Right cardiac atrium (tissue), 5 donors: Measurements from ENCODE around the gene SLC3A2. TPM values are rescaled to one million over a fixed set of nuclear protein-coding genes. Genes with fewer than 3 reads are reported as not detected.

Experiments used
- ATAC-seq, 2 donors: fragments of 200-7000 bp; cut with Tn5 transposase; one replicate each; pipeline versions ENCODE4 v1.8.0 to v1.9.1; 2020; ENCODE audit warnings: moderate library complexity in 2 of 2, mild to moderate bottlenecking in 1 of 2
- DNase-seq, 3 donors: peaks; one replicate each; pipeline ENCODE4 v3.0.0-alpha.2; 2020
- H3K27ac ChIP-seq: one replicate; pipeline ENCODE4 v1.5.1; 2013; ENCODE audit warnings: mild to moderate bottlenecking, low read length, control low read depth, moderate library complexity
- H3K27me3 ChIP-seq: one replicate; pipeline ENCODE4 v1.6.1; 2013; ENCODE audit not compliant: control insufficient read depth, insufficient read depth
- H3K4me1 ChIP-seq: one replicate; pipeline ENCODE4 v1.6.1; 2013; ENCODE audit warnings: low read length; ENCODE audit not compliant: control insufficient read depth, insufficient read depth
- H3K4me3 ChIP-seq: one replicate; pipeline ENCODE4 v1.5.1; 2013; ENCODE audit warnings: low read length, control low read depth
- H3K9me3 ChIP-seq: one replicate; pipeline ENCODE4 v1.6.1; 2013; ENCODE audit warnings: low read length; ENCODE audit not compliant: control insufficient read depth
- WGBS: extraction: QIAGEN DNeasy Blood & Tissue Kit; methylation state at CpG from one replicate; pipeline ENCODE4 v1.1.7; 2013; 5-methylcytosine and 5-hydroxymethylcytosine counted together
- intact Hi-C, 4 donors: fragments of 100-400 bp; cut with DNase I; formaldehyde crosslinking; loops; one replicate each; pipeline versions ENCODE4 v1.11.0 to v1.14.0; 2022 to 2023
- polyA plus RNA-seq: library from polyadenylated mRNA; stranded (reverse); fragments of 200-250 nt; gene quantifications from one replicate; pipeline ENCODE4 v1.2.3, GENCODE V29; 2013
- total RNA-seq, 4 donors: library from RNA; stranded (reverse); fragmentation: NEBNext Ultra II Directional; extraction: Animal tissue kit (Norgen Biotek cat#: 25700); gene quantifications; one replicate each; pipeline ENCODE4 v1.2.1, GENCODE V29; 2021
- donor health status: healthy with polysubstance abuse.
- donor health status: DM: no; HTN: yes; CAD: no.
- donor health status: DM: no; HTN: no; CAD: no.
- donor health status: DM: no; HTN: yes; CAD: no; lungs with severe emphysema.
- donor health status: DM: yes; HTN: yes; CAD: no.

Gene SLC3A2
- total and polyA plus RNA-seq, 5 donors: 28.1 to 64.1 (median 40.2) TPM

DNA sequence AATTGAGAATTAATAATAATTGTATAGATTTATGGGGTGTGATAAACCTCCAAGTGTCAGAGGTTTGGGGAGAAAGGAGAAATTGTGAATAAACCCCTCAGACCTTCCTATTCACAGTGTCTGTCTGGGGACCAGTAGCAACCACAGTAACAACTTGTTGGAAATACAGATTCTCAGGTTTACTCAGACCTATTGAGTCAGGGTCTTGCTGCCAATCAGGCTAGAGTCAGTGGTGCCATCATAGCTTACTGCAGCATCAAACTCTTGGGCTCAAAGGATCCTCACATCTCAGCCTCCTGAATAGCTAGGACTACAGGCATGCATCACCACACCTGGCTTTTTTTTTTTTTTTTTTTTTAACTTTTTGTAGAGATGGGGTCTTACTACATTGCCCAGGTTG is 17.3 kb downstream of the SLC3A2 start:
- intact Hi-C loops: no loop called here
- no peak for ATAC-seq

DNA sequence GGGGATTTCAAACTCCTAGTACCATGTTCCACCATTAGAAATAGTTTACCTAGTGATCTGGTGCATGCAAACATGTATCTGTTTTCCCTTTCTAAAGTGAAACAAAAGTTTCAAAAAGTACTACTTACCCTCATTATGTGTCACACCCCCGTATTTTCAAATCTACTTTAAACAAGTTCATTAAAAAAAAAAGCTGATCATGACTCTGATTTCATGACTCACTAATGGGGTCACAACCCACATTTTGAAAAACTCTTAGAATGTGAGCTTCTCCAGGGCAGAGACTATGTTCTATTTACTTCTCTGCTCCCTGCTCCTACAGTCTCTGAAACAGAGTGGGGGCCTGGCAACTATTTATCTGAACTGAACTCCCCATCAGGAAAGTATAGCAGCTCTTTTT is 22.2 kb downstream of the SLC3A2 start:
- Histone ChIP-seq H3K27me3 (no peaks in the 10 kb centered on the region), H3K27ac (no peak overlapping the region), H3K4me1 (no peaks in the 10 kb centered on the region), H3K4me3 (no peak overlapping the region), H3K9me3 (no peaks in the 10 kb centered on the region)
- 49% methylated on average over 1 of the region's 1 CpG for WGBS
- intact Hi-C loops: no loop called here
- no peak for ATAC-seq
- DNase-seq: no peak

More for the DNA sequence above, 17.3 kb downstream of the SLC3A2 start:
- Histone ChIP-seq H3K27me3 (no peaks in the 10 kb centered on the region), H3K27ac (no peak overlapping the region), H3K4me3 (no peak overlapping the region), H3K9me3 (no peaks in the 10 kb centered on the region), H3K4me1 (no peaks in the 10 kb centered on the region)
- no peak for DNase-seq

DNA sequence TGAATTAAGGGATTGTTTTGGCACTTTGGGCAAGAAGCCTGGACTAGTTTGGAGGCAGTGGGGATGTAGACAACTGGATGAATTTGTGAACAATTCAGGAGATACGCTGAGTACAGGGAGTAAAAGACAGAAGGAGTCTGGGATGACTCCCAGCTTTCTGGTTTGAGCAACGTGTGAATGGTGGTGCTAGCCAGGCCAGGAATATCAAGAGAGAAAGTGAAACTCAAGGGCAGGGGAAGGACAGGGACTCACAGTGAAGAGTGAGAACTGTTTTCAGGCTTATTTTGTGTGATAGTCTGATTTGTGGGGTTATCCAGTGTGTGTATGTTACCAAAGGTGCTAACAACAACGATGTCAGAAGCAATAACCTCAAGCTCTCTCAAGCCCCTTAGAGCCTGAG is 24.6 kb downstream of the SLC3A2 start:
- Histone ChIP-seq H3K27me3 (no peaks in the 10 kb centered on the region), H3K9me3 (no peaks in the 10 kb centered on the region), H3K27ac (peak overlapping the region; percentile 43), H3K4me1 (no peaks in the 10 kb centered on the region), H3K4me3 (no peak overlapping the region)
- peak; percentile 34 to 59 for ATAC-seq
- no peak for DNase-seq
- intact Hi-C loops: no loop called here
- WGBS: 22% methylated on average over 3 of the region's 3 CpGs

DNA sequence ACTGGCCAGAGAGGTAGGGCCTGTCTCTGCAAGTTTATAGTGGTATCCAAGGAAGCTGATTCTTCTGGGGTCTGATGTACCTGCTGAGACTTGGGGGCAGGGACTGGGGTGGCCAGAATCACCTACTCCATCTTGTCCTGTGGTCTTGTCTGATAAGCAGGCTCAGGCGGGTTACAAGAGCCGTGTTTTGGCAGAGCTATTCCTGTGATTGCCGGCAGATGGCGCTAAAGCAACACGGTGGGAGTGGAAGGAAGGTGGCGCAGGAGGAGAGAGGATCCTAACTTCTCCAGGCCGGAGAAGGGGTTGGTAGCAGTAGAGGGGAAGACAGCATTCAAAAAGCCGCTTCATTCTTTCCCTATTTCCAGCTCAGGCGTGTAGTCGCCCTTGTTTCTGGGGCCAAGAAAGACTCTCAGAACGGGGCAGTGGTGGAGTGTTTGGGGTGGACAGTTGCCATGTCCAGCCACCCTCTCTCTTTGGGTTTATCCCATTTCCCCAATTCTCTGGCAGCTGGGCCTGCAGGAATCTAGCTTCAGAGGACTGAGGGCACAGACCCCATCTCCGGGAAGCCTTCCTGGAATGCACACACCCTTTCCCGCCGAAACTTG is 25.3 kb downstream of the SLC3A2 start:
- peak overlapping the region; percentile 43 for H3K27ac ChIP-seq
- ATAC-seq (peak; percentile 74 to 77), DNase-seq (peak; percentile 71 to 89 (median 88))
- intact Hi-C loops: loop anchor here in 3 of 4 donors (1.0 to 2.0 kb wide), 3 partner anchors 117 to 119 kb away; no protein-coding TSS in a partner anchor
- WGBS: 16% methylated on average over 14 of the region's 14 CpGs
- no peaks in the 10 kb centered on the region for H3K4me1 ChIP-seq
- no peaks in the 10 kb centered on the region for H3K27me3 ChIP-seq
- no peaks in the 10 kb centered on the region for H3K9me3 ChIP-seq
- no peak overlapping the region for H3K4me3 ChIP-seq

DNA sequence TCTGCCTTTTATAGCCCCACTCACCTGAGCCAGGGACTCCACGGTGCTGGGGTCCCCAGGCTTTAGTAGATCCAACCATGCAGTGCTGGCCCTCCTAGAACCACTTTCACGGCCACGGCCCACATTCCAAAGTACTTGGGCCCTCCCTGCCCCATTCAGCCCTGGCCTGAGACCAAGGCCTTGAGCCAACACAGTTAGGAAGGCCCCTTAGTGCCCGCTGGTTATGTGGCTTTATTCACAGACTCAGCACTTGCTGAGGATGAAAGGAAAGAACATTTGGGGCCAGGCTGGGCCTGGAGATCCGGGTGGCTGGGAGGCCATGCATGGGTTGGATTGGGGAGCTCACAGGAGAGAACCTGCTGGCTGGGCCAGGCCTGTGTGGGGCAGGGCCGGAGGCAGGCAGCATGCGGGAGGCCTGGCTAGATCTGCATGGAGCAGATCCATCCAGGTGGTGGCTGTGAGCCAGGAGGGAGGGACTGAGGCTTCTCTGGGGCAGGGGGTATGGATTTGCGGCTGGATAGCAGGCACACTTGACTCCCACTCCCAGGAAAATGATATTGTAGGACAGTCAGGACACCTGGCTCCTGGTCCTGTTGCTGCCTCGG is 27.9 kb downstream of the SLC3A2 start:
- no peaks in the 10 kb centered on the region for H3K4me1 ChIP-seq
- WGBS: 62% methylated on average over 9 of the region's 9 CpGs
- no peak overlapping the region for H3K4me3 ChIP-seq
- no peak overlapping the region for H3K27ac ChIP-seq
- DNase-seq: no peak
- H3K27me3 ChIP-seq: no peaks in the 10 kb centered on the region
- ATAC-seq: peak in 1 of 2 donors; percentile 3
- H3K9me3 ChIP-seq: no peaks in the 10 kb centered on the region
- intact Hi-C loops: loop anchor here in 1 of 4 donors (2.0 kb wide), 1 partner anchor 116 kb away; no protein-coding TSS in a partner anchor

DNA sequence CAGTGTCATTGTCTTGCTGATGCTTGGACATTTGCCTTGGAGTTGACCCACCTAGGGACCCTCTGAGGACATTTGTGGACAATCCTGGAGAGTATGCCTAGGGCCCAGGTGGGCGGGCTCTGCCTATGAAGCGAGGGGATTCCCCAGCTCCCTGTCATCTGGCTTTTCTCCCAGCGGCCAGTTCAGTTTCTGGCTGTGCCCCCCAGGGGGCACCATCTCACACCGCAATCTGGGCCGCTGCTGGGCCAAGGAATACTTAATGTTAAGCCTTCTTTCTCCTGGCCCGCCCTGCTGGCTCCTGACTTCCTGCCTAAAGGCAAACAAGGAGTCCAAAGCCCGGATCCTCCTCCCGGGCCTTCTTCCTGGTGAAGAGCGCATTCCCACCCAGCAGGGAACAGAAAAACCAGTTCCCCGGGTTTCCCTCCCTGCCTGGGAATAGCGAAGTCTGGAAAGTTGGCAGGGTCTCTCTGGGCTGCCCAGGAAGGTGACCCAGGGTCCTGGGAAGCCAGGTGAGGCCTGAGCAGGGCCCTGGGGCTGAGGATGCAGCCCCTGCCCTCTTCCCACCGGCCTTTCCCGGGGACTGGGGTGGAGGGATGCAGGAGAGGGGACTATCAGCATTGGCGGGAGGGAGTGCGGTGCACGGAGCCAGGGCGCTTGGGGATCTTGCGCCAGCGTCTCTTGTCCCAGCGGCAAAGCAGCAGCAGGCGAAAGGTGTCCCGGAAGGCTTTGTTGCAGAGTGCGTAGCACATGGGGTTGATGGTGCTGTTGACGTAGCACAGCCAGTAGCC is 28.6 kb downstream of the SLC3A2 start:
- Histone ChIP-seq H3K27me3 (no peaks in the 10 kb centered on the region), H3K4me1 (no peaks in the 10 kb centered on the region), H3K9me3 (no peaks in the 10 kb centered on the region), H3K4me3 (no peak overlapping the region), H3K27ac (peak overlapping the region; percentile 15)
- peak; percentile 79 to 89 (median 87) for DNase-seq
- intact Hi-C loops: loop anchor here in 1 of 4 donors (2.0 kb wide), 1 partner anchor 116 kb away; no protein-coding TSS in a partner anchor
- peak; percentile 58 to 86 for ATAC-seq
- 46% methylated on average over 24 of the region's 24 CpGs for WGBS

DNA sequence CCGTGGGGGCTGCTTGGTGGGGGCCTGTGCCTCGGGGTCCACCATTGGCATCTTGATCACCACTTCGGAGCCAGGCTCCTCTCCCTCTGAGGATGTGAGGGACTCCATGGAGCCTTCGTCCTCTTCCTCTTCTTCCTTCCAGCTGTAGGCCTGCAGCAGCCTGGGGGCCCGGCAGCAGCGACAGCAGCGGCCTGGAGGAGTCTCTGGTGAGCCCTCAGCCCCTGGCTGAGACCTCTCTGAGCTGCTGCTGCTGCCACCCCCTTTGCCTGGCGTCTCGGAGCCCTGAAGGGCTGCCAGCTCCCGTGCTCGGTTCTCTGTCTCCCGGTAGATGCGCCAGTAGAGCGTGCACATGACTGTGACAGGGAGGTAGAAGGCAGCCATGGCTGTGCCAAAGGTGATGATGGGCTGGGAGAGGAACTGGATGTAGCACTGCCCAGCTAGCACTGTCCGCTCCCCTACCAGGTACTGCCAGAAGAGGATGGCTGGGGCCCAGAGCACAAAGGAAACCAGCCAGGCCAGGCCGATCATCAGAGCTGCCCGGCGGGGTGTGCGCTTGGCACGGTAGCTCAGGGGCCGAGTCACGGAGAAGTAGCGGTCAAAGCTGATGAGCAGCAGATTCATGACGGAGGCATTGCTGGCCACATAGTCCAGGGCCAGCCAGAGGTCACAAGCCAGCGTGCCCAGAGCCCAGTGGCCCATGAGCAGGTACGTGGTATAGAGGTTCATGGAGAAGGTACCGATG is 29.6 kb downstream of the SLC3A2 start:
- no peak for DNase-seq
- intact Hi-C loops: no loop called here
- no peak for ATAC-seq
- no peaks in the 10 kb centered on the region for H3K4me1 ChIP-seq
- no peak overlapping the region for H3K4me3 ChIP-seq
- no peak overlapping the region for H3K27ac ChIP-seq
- 97% methylated on average over 27 of the region's 27 CpGs for WGBS
- no peaks in the 10 kb centered on the region for H3K27me3 ChIP-seq
- no peaks in the 10 kb centered on the region for H3K9me3 ChIP-seq

DNA sequence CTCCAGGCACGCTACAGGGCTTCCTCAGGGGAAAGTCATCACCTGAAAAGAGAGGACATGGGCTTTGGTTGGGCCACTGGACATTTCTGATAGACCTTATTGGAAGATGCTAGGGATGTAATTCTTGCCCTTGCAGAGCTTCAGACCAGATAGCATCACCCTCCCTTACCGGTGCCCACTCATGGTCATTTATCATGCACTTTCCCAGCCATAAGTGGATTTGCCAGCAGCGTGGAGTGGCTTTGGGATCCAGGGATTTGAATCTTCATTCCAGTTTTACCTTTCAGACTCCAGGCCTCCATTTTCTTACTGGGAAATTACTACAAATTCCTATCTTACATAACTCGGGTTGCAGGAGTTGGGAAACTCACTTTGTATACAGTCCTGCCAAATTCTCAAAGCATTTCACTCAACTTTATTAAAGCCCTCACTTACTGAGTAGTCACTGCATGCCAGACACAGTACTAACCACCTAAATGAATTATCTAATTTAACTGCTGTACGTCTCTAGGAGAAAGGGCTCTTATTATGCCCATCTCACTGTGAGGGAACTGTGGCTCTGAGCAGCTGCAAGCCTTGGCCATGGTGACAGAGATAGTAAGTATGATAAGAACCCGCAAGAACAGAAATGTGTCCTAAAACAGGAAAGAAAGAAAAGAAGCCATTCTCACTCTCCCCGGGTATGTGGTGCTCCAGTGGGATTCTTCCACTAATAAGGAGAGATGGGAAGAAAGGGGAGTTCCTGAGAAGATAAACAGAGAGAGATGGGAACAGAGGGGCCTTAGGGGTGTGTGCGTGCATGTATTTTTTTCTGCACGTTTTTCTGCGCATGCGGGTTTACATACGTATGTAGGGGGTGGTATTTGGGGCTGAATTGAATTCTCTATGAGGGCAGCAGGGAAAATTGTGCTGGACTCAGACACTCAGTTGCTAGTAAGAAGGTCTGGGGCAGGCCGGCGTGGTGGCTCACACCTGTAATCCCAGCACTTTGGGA is 30.7 kb downstream of the SLC3A2 start:
- intact Hi-C loops: no loop called here
- 84% methylated on average over 14 of the region's 14 CpGs for WGBS

DNA sequence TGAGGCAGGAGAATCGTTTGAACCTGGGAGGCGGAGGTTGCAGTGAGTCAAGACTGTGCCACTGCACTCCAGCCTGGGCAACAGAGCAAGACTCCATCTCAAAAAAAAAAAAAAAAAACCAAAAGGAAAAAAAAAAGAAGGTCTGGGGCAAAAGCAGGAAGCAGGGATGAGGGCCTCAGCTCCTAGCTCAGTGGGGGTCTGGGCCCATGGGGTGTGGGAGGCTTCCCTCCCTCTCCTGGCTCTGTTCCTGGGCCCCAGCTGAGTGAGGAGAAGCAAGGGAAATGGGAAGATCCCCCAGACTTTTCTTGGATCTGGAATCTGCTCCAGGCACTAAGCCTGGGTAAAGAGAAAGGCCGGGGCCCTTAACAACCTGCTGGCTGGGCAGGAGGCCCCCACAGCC is 31.6 kb downstream of the SLC3A2 start:
- 91% methylated on average over 3 of the region's 3 CpGs for WGBS
- Histone ChIP-seq H3K9me3 (no peaks in the 10 kb centered on the region), H3K4me3 (no peak overlapping the region), H3K27ac (no peak overlapping the region), H3K27me3 (no peaks in the 10 kb centered on the region), H3K4me1 (no peaks in the 10 kb centered on the region)
- intact Hi-C loops: no loop called here
- ATAC-seq (no peak), DNase-seq (no peak)

More for the DNA sequence above, 30.7 kb downstream of the SLC3A2 start:
- Histone ChIP-seq H3K27ac (no peak overlapping the region), H3K4me1 (no peaks in the 10 kb centered on the region), H3K9me3 (no peaks in the 10 kb centered on the region), H3K4me3 (no peak overlapping the region), H3K27me3 (no peaks in the 10 kb centered on the region)
- ATAC-seq (no peak), DNase-seq (no peak)

DNA sequence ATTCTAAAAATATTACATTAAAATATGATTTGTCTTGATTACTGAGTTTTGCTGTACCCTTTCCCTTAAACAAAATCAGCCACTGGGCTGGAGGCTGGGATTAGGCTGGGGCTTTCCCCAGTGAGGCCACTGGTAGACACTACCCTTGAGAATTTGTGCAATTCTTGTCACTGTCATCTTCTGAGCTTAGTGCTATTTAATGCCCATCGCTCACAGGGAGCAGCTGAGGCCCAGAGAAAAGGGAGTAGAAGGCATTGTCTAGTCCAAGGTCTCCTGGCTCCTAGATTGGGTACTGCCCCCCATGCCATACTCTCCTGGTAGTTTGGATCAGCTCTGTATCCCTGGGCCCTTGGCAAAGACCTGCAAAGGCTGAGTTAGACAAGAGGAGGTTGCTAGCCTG is 33.7 kb downstream of the SLC3A2 start:
- WGBS: 92% methylated on average over 1 of the region's 1 CpG
- intact Hi-C loops: no loop called here
- Histone ChIP-seq H3K4me3 (no peak overlapping the region), H3K27ac (no peak overlapping the region), H3K4me1 (no peaks in the 10 kb centered on the region), H3K27me3 (no peaks in the 10 kb centered on the region), H3K9me3 (no peaks in the 10 kb centered on the region)
- no peak for DNase-seq
- no peak for ATAC-seq
